ENCODE results near the gene CISD2. TPM values are rescaled to one million over a fixed set of nuclear protein-coding genes. Genes with fewer than 3 reads are reported as not detected.
"Not testable (repeated sequence)": the region's sequence is repeated elsewhere in the genome, so short reads cannot be mapped to it uniquely, and the experiment has no call there.

CISD2 gene
- 21.3 to 22.2 TPM (median 21.4 TPM) in 3 replicates for total RNA-seq

GRCh38 chr4:102868781-102869568 lies at the start of gene CISD2:
TSS of gene CISD2 (plus strand) at chr4:102868992. CDS start at chr4:102869085, 93 bp downstream.
- Mint-ChIP-seq H3K27ac (peak within 1 kb of the TSS; percentile 100), H3K36me3 (peaks cover 10% of the 10 kb centered on the region), H3K27me3 (ENCODE audit: low read depth) (no peaks in the 10 kb centered on the region), H3K9me3 (no peaks in the 10 kb centered on the region), H3K4me1 (peaks cover 44% of the 10 kb centered on the region), H3K4me3 (peak within 1 kb of the TSS; percentile 95)
- DNase-seq (ENCODE audit: low spot score in 2 of 2, unreplicated experiment in 2 of 2) = peak; percentile 84 to 94
- TF ChIP-seq CTCF (IDR thresholded peaks at IDR 0.05; ENCODE audit: unreplicated experiment) = no peak

GRCh38 chr4:102819100-102819499 lies 49.7 kb upstream of the CISD2 start:
- H3K27me3 Mint-ChIP-seq (ENCODE audit: low read depth); H3K36me3 Mint-ChIP-seq; H3K9me3 Mint-ChIP-seq; H3K4me3 Mint-ChIP-seq; DNase-seq (ENCODE audit: low spot score in 2 of 2, unreplicated experiment in 2 of 2): not testable (repeated sequence)
- Mint-ChIP-seq H3K4me1 (peaks cover 73% of the 10 kb centered on the region), H3K27ac (peak overlapping the region; percentile 69)

GRCh38 chr4:102819588-102820365 lies 49.0 kb upstream of the CISD2 start:
- DNase-seq (ENCODE audit: low spot score in 2 of 2, unreplicated experiment in 2 of 2) = no peak
- Mint-ChIP-seq H3K27me3 (ENCODE audit: low read depth) (no peaks in the 10 kb centered on the region), H3K4me1 (peaks cover 77% of the 10 kb centered on the region), H3K4me3 (peak overlapping the region; percentile 28), H3K27ac (peak overlapping the region; percentile 88), H3K36me3 (peaks cover 5% of the 10 kb centered on the region), H3K9me3 (no peaks in the 10 kb centered on the region)
- no peak for TF ChIP-seq CTCF (IDR thresholded peaks at IDR 0.05; ENCODE audit: unreplicated experiment)

- Mint-ChIP-seq H3K27ac (peak overlapping the region; percentile 52), H3K4me3 (no peak overlapping the region), H3K36me3 (peaks cover 3% of the 10 kb centered on the region), H3K4me1 (peaks cover 56% of the 10 kb centered on the region), H3K27me3 (ENCODE audit: low read depth) (no peaks in the 10 kb centered on the region), H3K9me3 (no peaks in the 10 kb centered on the region)
- TF ChIP-seq CTCF (IDR thresholded peaks at IDR 0.05; ENCODE audit: unreplicated experiment) = no peak
- DNase-seq (ENCODE audit: low spot score in 2 of 2, unreplicated experiment in 2 of 2) = no peak
Measured at GRCh38 chr4:102823464-102823863, 45.3 kb upstream of the CISD2 start.

GRCh38 chr4:102823897-102824296 lies 44.9 kb upstream of the CISD2 start:
- Mint-ChIP-seq H3K36me3 (peaks cover 3% of the 10 kb centered on the region), H3K4me3 (no peak overlapping the region), H3K4me1 (peaks cover 54% of the 10 kb centered on the region), H3K9me3 (no peaks in the 10 kb centered on the region), H3K27me3 (ENCODE audit: low read depth) (no peaks in the 10 kb centered on the region), H3K27ac (peak overlapping the region; percentile 52)
- DNase-seq (ENCODE audit: low spot score in 2 of 2, unreplicated experiment in 2 of 2) = no peak
- TF ChIP-seq CTCF (IDR thresholded peaks at IDR 0.05; ENCODE audit: unreplicated experiment) = no peak

- peaks cover 58% of the 10 kb centered on the region for H3K4me1 Mint-ChIP-seq
- no peaks in the 10 kb centered on the region for H3K27me3 Mint-ChIP-seq (ENCODE audit: low read depth)
- no peak overlapping the region for H3K4me3 Mint-ChIP-seq
- H3K36me3 Mint-ChIP-seq = peaks cover 3% of the 10 kb centered on the region
- TF ChIP-seq CTCF (IDR thresholded peaks at IDR 0.05; ENCODE audit: unreplicated experiment) = no peak
- no peaks in the 10 kb centered on the region for H3K9me3 Mint-ChIP-seq
- no peak overlapping the region for H3K27ac Mint-ChIP-seq
- no peak for DNase-seq (ENCODE audit: low spot score in 2 of 2, unreplicated experiment in 2 of 2)
Measured at GRCh38 chr4:102824398-102824797, 44.4 kb upstream of the CISD2 start.
